ENCODE measurements around the gene FOXM1.

Gene FOXM1

DNA sequence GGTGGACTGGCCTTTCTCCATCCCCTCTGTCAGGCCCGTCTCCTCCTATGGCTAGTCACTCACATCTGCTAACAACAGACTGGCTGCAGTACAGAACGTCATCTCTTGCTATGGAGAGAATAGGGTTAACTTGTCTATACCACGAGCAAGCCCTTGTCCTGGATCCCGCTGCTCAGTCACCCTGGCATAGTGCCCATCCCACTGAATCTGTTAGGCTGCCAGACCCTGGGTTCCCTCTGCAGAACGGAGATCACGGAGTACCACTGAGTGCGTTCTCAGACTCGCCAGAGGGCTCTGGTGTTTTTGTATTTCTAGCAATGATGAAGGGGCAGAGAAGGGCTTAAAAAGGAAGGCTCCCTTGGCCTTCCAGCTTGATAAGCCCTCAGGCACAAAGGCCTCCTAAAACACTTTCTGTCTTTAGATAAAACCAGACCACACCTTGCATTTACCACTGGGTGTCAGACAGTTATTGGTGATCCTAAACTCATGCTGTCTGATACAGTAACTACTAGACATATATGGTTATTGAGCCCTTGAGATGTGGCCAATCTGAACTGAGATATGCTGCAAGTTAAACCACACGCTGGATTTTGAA, 35.8 kb downstream of the FOXM1 start:
- TF ChIP-seq, protein P1, sequence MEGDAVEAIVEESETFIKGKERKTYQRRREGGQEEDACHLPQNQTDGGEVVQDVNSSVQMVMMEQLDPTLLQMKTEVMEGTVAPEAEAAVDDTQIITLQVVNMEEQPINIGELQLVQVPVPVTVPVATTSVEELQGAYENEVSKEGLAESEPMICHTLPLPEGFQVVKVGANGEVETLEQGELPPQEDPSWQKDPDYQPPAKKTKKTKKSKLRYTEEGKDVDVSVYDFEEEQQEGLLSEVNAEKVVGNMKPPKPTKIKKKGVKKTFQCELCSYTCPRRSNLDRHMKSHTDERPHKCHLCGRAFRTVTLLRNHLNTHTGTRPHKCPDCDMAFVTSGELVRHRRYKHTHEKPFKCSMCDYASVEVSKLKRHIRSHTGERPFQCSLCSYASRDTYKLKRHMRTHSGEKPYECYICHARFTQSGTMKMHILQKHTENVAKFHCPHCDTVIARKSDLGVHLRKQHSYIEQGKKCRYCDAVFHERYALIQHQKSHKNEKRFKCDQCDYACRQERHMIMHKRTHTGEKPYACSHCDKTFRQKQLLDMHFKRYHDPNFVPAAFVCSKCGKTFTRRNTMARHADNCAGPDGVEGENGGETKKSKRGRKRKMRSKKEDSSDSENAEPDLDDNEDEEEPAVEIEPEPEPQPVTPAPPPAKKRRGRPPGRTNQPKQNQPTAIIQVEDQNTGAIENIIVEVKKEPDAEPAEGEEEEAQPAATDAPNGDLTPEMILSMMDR (IDR thresholded peaks at IDR 0.05; ENCODE audit: low read length, missing control alignments), result no peak
- H3K4me3 ChIP-seq (replicated peaks; ENCODE audit: low read depth, low read length), result no peak overlapping the region
- DNase-seq (ENCODE audit: low read depth), result no peak

DNA sequence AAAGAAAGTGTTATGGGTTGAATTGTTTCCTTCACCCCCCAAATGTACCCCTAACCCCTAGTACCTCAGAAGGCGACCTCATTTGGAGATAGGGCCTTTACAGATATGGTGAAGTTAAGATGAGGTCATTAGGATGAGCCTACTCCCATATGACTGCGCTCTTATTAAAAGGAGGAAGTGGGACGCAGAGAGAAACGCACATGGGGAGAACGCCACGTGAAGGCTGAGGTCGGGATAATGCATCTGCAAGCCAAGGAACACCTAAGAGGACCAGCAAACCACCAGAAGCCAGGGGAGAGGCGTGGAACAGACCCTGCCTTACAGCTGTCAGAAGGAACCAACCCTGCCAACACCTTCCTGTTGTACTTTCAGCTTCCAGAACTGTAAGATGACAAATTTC, 40.4 kb downstream of the FOXM1 start:
- DNase-seq (ENCODE audit: low read depth), result no peak
- TF ChIP-seq, protein P1 (IDR thresholded peaks at IDR 0.05; ENCODE audit: low read length, missing control alignments), result no peak
- H3K4me3 ChIP-seq (replicated peaks; ENCODE audit: low read depth, low read length), result no peak overlapping the region

DNA sequence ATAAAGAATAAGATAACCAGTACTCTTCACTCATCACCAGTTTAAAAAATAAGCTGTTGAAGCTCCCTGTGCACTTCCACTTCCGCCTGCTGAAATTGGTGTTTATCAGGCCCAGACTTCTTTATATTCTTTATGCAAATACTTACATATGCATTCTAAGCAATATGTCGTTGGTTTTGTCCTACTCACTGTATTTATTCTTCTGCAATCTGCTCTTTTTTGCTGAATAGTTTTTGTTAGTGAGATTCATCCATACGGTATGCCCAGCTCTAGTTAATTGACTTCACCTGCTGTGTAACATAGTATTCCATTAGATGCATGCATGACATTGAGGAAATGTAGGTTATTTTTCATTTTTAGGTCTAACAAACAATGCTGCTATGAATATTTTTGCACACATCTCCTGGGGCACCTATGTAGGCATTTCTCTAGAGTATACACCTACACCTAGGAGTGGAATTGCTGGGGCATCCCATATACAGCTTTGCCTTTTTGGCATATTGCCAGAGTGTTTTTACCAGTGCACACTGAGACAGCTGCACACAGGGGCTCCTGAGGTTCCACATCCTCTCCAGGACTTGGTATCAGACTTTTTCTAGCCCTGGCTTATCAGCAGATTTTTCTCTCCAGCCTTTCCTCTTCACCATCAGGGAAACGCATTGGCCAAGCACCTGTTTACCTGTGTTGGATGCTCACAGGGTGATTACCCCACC, 41.1 kb downstream of the FOXM1 start:
- TF ChIP-seq, protein P1 (IDR thresholded peaks at IDR 0.05; ENCODE audit: low read length, missing control alignments), result no peak
- no peak overlapping the region for H3K4me3 ChIP-seq (replicated peaks; ENCODE audit: low read depth, low read length)
- no peak for DNase-seq (ENCODE audit: low read depth)

DNA sequence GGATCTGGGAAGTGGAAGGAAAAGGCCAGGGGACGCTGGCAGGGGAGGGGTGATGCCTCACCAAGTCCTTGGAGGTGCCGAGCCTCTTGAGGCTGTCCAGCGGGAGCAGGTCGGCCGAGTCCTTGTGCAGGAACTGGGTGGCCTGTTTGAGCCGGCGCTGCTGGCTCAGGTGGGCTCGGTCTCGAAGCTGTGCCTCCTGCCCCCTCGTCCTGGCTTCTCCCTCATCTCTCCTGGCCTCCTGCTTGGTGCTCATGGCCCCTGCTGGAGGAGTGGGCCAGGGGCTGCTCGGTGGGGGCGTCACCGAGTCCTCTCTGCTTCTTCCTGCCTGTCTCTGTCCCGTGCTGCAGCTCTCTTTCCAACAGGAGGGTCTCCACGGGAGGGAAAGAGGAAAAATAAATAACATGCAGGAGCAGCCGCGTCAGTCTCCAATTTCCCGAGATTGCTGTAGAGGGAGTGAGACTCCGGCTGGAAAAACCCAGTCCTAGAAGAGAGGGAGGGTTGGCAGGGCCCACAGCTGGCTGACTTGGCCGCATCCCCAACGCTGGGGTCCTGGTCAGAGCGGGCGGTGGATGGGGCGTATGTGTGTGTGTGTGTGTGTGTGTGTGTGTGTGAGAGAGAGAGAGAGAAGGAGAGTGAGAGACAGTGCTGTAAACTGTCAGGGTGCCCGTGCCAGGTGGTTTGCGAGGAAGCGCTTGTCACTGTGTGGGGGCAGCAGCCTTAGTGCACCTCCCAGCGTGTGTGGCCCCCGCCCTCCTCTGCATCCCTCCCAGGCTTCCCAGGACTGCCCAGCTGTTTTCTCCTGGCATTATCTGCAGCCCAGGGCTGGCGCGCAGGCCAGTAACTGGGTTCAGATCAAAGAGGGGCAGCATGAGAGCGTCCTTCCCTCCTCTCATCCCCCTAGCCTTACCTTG, 42.1 kb downstream of the FOXM1 start, which contains the start of gene NRIP2:
Gene NRIP2 (minus strand): TSS at position 455 of the 911 bp plus-strand sequence. CDS start 52 bp downstream, at position 403.
- TF ChIP-seq, protein P1 (IDR thresholded peaks at IDR 0.05; ENCODE audit: low read length, missing control alignments), result peak; percentile 22
- no peak within 1 kb of the TSS for H3K4me3 ChIP-seq (replicated peaks; ENCODE audit: low read depth, low read length)
- peak; percentile 70 for DNase-seq (ENCODE audit: low read depth)

DNA sequence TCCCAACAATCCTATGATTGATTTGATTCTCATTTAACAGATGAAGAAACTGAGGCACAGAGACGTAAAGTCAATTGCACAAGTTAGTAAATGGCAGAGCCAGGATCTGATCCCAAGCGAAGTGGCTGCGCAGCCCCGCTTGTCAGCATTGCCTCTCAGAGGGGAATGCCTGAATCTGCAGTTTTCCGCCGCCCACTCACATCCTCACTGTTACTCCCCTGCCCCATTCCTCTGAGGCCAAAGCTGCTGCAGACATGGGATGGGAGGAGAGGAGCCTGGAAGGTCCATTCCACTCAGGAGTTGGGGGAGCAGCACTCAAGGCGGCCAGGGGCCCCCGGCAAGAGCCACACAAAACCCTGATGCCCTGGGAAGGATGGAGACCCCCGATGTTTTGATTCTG, 43.2 kb downstream of the FOXM1 start:
- DNase-seq (ENCODE audit: low read depth), result peak; percentile 43
- no peak overlapping the region for H3K4me3 ChIP-seq (replicated peaks; ENCODE audit: low read depth, low read length)
- TF ChIP-seq, protein P1 (IDR thresholded peaks at IDR 0.05; ENCODE audit: low read length, missing control alignments), result no peak

DNA sequence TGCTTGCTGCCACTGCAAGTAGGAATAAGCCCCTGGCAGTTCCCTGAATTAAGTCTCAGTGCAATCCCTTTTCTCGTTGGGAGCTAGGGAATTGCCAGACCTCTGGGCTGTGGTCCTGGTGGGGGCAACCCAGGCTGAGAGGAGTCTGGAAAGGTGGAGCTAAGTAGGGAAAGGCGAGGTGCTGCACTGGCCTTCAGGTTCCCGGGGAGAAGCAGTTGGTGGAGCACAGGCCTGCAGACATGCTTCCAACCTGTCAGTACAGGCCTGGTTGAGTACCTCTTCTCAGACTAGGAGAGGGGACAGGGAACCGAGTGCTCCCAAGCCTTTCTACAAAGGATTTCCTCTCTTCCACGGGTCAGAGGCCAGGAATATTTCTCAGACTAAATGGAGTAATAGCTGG, 43.6 kb downstream of the FOXM1 start:
- no peak for DNase-seq (ENCODE audit: low read depth)
- no peak overlapping the region for H3K4me3 ChIP-seq (replicated peaks; ENCODE audit: low read depth, low read length)
- TF ChIP-seq, protein P1 (IDR thresholded peaks at IDR 0.05; ENCODE audit: low read length, missing control alignments), result no peak

Measured in fibroblast of pulmonary artery (primary cell).